GM12878 (cell line): ENCODE data around the gene POR. TPM values are rescaled to one million over a fixed set of nuclear protein-coding genes. Genes with fewer than 3 reads are reported as not detected.

Experiments
- BHLHE40 ChIP-seq, 2 experiments: fragments of 450-650 bp in 1 of 2; IDR thresholded peaks; 2 replicates each; pipeline ENCODE4 v1.6.1; 2011 to 2017; ENCODE audit warnings: low read depth in 2 of 2, borderline replicate concordance in 1 of 2, improper control_type of control experiment in 1 of 2, low read length in 1 of 2, mild to moderate bottlenecking in 1 of 2
- CBFB ChIP-seq: IDR thresholded peaks from 2 replicates; pipeline ENCODE4 v1.6.1; 2016; ENCODE audit warnings: antibody characterized with exemption, low read depth
- CEBPB ChIP-seq, 2 experiments: fragments of 150-350 bp in 1 of 2; IDR thresholded peaks; 2 replicates each; pipeline ENCODE4 v1.6.1; 2012 to 2014; ENCODE audit warnings: low read depth in 2 of 2, low read length in 2 of 2, borderline replicate concordance in 1 of 2, inconsistent platforms in 1 of 2
- CHD2 ChIP-seq: IDR thresholded peaks from 2 replicates; pipeline ENCODE4 v1.6.1; 2011; ENCODE audit warnings: low read depth, low read length, improper control_type of control experiment, borderline replicate concordance
- EZH2 ChIP-seq: IDR thresholded peaks from 2 replicates; pipeline ENCODE4 v1.6.1; 2012; ENCODE audit warnings: low read depth, mild to moderate bottlenecking, control low read depth, inconsistent platforms, low read length, borderline replicate concordance; ENCODE audit not compliant: control insufficient read depth
- FOXK2 ChIP-seq: fragments of 450-650 bp; IDR thresholded peaks from 2 replicates; pipeline ENCODE4 v1.6.1; 2017; ENCODE audit warnings: mild to moderate bottlenecking, moderate library complexity
- IRF3 ChIP-seq: fragments of 450-650 bp; IDR thresholded peaks from 2 replicates; pipeline ENCODE4 v1.6.1; 2014; ENCODE audit warnings: mild to moderate bottlenecking
- POLR2AphosphoS2 ChIP-seq: IDR thresholded peaks from 2 replicates; pipeline ENCODE4 v1.6.1; 2011; ENCODE audit warnings: low read depth, mild to moderate bottlenecking, low read length, improper control_type of control experiment, moderate library complexity
- RB1 ChIP-seq: fragments of 450-650 bp; formaldehyde crosslinking; IDR thresholded peaks from 2 replicates; pipeline ENCODE4 v1.6.1; 2017; ENCODE audit warnings: mild to moderate bottlenecking, borderline replicate concordance
- SMARCA5 ChIP-seq: fragments of 450-650 bp; IDR thresholded peaks from 2 replicates; pipeline ENCODE4 v1.6.1; 2017; ENCODE audit warnings: mild to moderate bottlenecking
- TCF7 ChIP-seq: IDR thresholded peaks from 2 replicates; pipeline ENCODE4 v1.6.1; 2014; ENCODE audit warnings: antibody characterized with exemption, borderline replicate concordance
- ZZZ3 ChIP-seq: IDR thresholded peaks from 2 replicates; pipeline ENCODE4 v1.6.1; 2011; ENCODE audit warnings: low read depth; ENCODE audit not compliant: control insufficient read depth, insufficient read length
- polyA plus RNA-seq, 11 experiments: library from polyadenylated mRNA; depleted of rRNA in 4 of 11; unstranded in 6 of 11; stranded (reverse) in 5 of 11; fragments of >200 nt; fragmentation: Nextera tagmentation in 4 of 11; fragmentation: Illumina TruSeq in 1 of 11; extraction: Ambion mirVana in 4 of 11; extraction: Trizol in 1 of 11; gene quantifications; 1 replicate in 1 of 11; 2 replicates in 10 of 11; pipeline versions ENCODE4 v1.2.1 to v1.2.3, GENCODE V29; 2011 to 2016; ENCODE audit warnings: inconsistent platforms in 2 of 11, missing spikeins in 2 of 11, low read depth in 1 of 11
- total RNA-seq, 4 experiments: library from RNA; depleted of rRNA in 3 of 4; stranded (reverse); fragments of >200 nt in 3 of 4; fragmentation: Illumina TruSeq in 1 of 4; extraction: Trizol in 1 of 4; gene quantifications; 2 replicates each; pipeline versions ENCODE4 v1.2.1 to v1.2.3, GENCODE V29; 2013 to 2021
- TF ChIP-seq, protein P1 (sequence below): fragments of 450-650 bp; IDR thresholded peaks from 2 replicates; pipeline ENCODE4 v1.6.1; 2017; ENCODE audit warnings: low read depth, mild to moderate bottlenecking, moderate library complexity

POR gene
- total and polyA plus RNA-seq, 10 of the 15 experiments (the other 5 are each of a cell fraction or from before 2014, with no cell fraction given) = 2.2 to 75.8 (median 35.9) TPM

GRCh38 chr7:75943864-75944263 is 28.9 kb downstream of the POR start (continued):
- TF ChIP-seq IRF3 (no peak), CHD2 (no peak), EZH2 (no peak), RB1 (no peak), BHLHE40 (IDR thresholded peaks at IDR 0.05; ENCODE audit: borderline replicate concordance in 1 of 2, low read depth in 2 of 2, low read length in 1 of 2) (no peak), CBFB (no peak), FOXK2 (no peak), ZZZ3 (no peak), TCF7 (no peak), CEBPB (IDR thresholded peaks at IDR 0.05; ENCODE audit: borderline replicate concordance in 1 of 2, low read depth in 2 of 2, low read length in 2 of 2) (no peak), POLR2AphosphoS2 (no peak), SMARCA5 (no peak)
- TF ChIP-seq, protein P1, sequence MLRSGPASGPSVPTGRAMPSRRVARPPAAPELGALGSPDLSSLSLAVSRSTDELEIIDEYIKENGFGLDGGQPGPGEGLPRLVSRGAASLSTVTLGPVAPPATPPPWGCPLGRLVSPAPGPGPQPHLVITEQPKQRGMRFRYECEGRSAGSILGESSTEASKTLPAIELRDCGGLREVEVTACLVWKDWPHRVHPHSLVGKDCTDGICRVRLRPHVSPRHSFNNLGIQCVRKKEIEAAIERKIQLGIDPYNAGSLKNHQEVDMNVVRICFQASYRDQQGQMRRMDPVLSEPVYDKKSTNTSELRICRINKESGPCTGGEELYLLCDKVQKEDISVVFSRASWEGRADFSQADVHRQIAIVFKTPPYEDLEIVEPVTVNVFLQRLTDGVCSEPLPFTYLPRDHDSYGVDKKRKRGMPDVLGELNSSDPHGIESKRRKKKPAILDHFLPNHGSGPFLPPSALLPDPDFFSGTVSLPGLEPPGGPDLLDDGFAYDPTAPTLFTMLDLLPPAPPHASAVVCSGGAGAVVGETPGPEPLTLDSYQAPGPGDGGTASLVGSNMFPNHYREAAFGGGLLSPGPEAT = no peak
